GM10847 (cell line): ENCODE results near the gene ZNF611.

Experiments used
- POLR2A ChIP-seq: IDR thresholded peaks from 2 replicates; pipeline ENCODE4 v1.6.1; 2011; ENCODE audit not compliant: insufficient read length; ENCODE audit errors: extremely low read depth

Gene ZNF611

DNA sequence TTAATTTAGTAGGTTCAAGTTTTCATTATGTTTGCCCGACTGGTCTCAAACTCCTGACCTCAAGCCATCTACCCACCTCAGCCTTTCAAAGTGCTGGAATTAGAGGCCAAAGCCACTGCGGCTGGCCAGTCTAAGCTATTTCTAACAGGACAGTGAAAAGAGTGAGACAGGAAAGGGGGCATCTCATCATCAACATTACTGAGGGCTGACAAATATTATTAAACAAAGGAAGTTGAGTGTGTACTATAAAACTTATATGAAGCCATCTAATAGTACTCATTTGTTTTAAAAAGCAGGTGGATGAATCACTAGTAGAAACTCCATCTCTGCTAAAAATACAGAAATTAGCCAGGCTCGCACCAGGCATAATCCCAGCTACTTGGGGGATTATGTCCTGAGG, 24.3 kb downstream of the ZNF611 start:
- TF ChIP-seq POLR2A: no peak

DNA sequence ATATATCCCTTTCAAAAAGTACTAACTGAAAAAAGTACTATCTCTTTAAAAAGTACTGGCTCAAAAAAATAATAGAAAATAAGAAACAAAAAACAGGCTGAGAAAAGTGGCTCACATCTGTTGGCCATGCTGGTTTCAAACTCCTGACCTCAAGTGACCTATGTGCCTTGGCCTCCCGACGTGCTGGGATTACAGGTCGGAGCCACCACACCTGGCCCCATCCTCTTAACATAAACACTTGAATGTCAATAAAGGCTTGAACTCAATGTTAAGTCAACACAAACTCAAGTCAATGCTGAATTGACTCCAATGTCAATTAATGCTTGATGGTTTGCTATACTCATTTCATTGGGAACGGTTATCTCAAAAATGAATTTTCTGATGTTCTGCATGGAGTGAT, 30.9 kb downstream of the ZNF611 start:
- TF ChIP-seq POLR2A: no peak

DNA sequence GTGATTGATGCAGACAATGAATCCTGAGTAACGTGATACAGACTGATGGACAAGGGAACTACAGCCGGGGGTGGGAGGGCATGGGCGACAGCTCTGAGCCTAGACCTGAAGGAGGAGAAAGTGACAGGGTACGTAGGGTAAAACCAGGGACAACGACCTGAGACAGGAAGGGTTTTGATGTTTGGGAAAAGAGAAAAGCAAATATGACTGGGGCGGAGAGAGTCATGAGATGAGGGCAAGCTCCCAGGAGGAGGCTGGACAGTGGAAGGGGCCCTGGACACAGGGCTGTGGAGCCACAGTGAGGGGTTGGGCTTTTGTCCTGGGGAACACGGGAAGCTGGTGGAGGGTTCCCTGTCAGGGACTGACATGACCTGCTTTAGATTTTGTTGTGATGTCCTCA, 34.2 kb downstream of the ZNF611 start:
- no peak for TF ChIP-seq POLR2A

DNA sequence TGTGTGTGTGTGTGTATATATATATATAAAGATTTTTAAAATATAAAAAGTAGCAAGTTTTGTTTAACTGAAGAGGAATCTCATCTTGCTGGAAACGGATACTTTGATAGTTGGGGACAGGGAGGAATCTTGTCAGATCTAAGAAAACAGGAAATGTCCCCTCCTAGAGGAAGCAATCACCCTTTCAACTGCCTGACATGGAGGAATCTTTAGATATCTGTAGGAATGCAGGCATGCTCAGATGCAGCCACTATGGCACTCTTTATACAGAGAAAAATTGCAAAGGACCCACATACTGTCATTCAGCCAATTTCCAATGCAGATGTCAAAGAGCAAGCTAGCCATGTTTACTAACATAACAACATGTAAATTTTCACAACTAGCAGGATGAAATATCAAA, 38.8 kb downstream of the ZNF611 start:
- TF ChIP-seq POLR2A: no peak

DNA sequence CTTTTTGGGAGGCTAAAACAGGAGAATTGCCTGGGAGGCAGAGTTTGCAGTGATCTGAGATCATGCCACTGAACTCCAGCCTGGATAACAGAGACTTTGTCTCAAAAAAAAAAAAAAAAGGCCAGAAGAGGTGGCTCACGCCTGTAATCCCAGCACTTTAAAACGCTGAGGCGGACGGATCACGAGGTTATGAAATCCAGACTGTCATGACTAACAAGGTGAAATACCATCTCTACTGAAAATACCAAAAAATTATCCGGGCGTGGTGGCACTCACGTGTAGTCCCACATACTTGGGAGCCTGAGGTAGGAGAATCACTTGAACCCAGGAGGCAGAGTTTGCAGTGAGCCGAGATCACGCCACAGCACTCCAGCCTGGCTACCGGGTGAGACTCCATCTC, 39.9 kb downstream of the ZNF611 start:
- TF ChIP-seq POLR2A: no peak

DNA sequence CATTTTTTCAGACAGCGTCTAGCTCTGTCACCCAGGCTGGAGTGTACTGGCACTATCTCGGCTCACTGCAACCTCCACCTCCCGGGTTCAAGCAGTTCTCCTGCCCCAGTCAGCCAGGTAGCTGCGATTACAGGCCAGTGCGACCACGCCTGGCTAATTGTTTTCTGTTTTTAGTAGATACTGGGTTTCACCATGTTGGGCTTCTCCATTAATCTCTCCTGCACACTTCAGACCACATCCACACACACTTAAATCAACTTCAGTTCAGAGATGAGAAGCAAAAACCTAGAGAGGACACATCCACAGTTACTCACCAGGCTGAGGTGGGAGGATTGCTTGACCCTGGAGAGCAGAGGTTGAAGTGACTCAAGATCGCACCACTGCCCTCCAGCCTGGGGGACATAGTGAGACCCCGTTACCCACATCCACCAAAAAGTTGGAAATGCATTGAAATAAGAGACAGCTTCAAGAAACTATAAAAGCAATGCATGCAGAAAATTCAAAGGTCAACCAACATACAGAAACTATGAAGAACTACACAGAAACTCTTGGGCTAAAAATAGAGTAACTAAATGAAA, 42.3 kb downstream of the ZNF611 start:
- no peak for TF ChIP-seq POLR2A

DNA sequence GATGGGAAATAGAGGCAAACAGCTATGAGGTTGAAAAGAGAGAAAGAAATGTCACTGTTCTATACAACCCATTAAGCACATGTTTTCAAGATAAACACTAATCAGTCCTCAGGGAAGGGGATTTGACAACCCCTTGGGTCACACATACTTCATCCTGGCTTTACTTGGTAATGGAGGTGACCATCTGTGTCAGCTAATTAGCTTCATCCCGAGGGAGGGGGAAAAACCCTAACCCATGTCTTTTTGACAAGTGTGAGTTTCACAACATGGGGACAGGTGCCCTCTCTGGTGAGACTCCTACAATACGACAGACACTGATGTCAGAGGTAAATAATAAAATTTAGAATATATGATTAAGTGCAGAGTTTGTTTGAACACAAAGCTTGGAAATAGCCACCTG, 43.1 kb downstream of the ZNF611 start:
- no peak for TF ChIP-seq POLR2A

DNA sequence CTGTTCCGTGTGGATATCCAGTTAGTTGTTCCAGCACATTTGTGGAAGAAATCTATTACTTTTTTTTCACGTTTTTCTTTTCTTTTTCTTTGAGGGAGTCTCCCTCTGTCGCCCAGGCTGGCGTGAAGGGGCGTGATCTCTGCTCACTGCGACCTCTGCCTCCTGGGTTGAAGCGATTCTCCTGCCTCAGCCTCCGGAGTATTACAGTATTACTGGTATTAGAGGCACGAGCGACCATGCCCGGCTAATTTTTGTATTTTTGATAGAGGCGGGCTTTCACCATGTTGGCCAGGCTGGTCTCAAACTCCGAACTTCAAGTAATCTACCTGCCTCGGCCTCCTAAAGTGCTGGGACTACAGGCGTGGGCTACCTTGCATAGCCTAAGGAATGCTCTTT, 43.6 kb downstream of the ZNF611 start:
- no peak for TF ChIP-seq POLR2A

DNA sequence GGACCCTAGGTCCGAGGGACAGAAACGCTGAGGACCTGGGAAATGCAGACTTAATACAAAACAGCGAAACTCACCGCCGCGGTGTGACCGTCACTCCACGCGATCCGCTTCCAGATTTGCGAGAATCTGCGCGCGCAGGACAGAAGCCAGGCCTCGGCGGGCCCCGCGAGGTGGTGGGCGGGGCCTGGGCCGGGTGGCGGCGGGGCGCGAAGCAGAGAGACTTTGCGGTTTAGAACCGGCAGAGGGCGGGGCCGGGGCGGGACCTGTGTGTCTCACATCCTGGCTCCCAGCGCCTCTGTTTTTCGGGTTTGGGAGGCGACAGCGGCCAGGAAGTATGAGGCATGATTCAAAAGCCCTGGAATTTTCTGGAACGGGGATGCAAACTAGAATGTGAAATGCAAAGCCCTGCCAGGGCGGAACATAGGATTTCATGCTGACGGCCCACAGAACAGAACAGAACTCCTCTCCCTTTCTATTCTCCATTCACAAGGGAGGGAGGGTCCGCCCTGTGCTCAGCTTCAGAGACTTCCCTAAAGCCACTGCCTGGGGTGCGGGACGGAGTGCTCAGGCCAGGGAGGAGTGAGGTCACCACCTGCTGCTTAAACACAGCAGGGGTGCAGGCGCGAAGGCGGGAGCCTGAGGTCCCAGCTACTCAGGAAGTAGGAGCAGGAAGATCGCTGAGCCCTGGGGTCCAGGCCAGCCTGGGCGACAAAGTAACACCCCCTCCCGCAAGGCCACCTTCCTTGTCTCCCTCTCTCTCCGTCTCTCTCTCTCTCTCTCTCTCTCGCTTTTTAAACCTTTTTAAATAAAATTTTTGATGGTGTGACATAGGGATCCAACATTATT, 44.3 kb downstream of the ZNF611 start:
- peak; percentile 67 for TF ChIP-seq POLR2A

DNA sequence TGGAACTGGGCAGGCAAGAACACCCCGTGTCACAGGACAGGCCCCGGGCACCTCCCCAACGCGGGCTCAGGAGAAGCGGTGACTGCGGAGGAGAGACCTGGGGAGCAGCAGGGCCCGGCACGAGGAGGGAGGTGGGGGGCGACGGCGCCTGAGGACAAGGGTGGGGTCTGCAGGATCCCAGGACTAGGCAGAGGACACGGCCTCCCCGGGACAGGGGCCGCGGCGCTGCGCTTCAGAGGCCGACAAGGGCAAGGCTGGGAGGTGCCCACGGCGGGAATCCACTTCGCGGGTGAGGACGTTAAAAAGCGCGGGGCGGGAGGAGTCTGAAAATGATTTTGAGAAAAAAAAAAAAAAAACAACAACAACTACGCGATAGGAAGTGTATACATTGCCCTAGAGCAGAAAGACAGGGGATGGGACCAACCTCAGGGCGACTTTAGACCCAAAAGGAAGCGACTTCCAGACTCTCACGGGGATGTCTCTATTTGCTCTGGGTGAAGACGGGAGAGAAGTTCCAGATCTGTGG, 44.9 kb downstream of the ZNF611 start:
- TF ChIP-seq POLR2A: no peak

DNA sequence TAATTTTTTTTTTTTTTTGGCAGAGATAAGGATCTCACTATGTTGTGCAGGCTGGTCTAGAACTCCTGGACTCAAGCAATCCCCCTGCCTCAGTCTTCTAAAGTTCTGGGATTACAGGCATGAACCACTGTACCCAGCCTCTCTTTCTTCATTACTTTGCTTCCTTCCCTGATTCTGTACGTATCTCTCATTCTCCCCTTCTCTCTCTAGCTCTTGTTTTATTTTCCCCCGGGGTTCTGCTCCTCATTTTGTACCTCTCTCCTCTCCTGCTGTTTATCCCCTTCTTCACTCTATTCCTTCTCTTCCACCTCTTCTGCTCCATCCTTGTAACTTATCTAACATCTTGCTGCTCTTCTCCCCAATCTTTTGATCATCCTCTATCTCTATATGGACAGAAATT, 46.5 kb downstream of the ZNF611 start:
- TF ChIP-seq POLR2A: no peak

DNA sequence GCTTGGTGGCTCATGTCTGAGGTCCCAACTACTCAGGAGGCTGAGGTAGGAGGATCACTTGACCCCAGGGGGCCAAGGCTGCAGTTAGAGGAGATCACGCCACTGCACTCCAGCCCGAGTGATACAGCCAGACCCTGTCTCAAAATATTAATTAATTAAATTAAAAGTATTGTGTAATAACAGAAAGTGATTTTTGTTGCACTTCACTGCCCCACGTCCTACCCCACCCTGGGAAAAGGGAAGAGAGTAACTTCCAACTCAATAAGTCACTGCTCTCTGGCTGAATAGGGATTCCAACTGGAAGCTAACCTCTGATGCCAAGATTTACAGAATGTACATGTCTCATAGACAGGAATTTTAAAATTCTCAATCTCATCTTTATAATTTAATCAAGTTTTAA, 47.2 kb downstream of the ZNF611 start:
- TF ChIP-seq POLR2A: no peak

DNA sequence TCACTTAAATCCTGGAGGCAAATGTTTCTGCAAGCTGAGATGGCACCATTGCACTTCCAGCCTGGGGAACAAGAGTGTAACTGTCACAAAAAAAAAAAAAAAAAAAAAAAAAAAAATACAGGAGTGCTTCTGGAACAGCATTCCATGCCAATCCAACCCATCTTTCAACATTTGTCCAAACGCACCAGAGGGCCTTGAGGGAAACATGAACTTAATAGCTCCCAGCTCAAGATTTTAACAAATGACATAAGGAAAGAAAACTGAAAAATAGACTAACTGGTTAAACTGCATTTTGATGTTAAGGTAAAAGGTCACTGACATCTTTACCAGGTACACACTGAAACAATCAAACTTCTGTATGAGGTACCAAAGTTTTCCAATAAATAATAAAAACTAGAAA, 49.0 kb downstream of the ZNF611 start:
- no peak for TF ChIP-seq POLR2A

DNA sequence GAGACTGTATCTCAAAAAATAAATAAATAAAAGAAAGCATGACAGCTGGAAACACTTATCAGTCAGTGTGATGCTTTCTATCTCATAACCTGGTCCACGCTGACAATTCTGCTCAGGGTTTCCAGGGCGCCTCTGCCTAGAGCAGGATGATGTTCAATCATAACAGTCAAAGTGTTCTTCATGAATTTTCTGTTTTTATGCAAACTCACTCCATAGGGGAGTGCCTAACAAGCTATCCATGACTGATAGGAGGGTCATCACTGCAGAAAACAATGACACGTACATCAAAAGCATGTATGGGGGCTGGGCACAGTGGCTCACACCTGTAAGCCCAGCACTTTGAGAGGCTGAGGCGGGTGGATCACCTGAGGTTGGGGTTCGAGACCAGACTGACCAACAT, 55.2 kb downstream of the ZNF611 start:
- TF ChIP-seq POLR2A: no peak

DNA sequence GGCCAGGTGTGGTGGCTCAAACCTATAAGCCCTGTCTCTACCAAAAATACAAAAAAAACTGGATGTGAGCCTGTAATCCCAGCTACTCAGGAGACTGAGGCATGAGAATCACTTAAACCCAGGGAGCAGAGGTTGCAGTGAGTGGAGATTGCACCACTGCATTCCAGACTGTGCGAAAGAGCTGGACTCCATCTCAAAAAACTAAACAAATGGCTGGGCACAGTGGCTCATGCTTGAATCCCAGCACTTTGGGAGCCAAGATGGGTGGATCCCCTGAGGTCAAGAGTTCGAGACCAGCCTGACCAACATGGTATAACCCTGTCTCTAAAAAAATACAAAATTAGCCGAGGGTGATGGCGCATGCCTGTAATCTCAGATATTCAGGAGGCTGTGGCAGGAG, 61.8 kb downstream of the ZNF611 start:
- TF ChIP-seq POLR2A: no peak

DNA sequence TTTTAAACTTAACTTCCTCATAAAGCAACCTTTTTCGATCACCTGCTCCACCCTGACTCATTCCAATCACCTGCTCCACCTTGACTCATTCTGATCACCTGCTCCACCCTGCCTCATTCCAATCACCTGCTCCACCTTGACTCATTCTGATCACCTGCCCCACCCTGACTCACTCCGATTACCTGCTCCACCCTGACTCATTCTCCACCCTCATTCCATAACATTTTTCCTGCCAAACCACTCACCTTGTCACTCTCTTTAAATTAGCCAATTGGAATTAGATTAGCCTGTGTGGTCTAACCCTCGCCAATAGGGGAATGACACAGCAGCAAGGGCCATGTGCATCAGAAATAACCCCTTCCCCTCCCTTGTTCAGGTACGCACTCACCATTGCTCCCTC, 64.8 kb downstream of the ZNF611 start:
- TF ChIP-seq POLR2A: no peak

DNA sequence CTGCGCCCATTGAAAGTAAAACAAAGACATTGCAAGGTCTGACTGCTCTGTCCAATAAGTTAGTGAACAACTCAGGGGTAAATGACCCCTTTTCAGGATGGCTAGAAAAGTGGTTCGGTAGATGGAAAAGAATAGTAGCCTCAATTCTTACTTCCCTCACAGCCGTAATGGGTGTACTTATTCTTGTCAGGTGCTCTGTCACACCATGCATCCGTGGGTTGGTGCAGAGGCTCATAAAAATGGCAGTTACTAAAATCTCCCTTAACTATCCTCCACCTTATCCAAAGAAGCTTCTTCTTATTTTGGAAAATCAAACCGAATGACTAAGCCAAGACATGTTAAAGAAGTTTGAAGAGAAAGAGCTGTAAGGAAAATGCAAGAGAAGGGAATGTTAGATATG, 65.3 kb downstream of the ZNF611 start:
- no peak for TF ChIP-seq POLR2A
